ENCODE data around the gene CNTNAP4.

- TF ChIP-seq CTCF (IDR thresholded peaks at IDR 0.05), result no peak
- TF ChIP-seq POLR2A (IDR thresholded peaks at IDR 0.05), result no peak
These were observed 255.2 kb downstream of the CNTNAP4 start for GRCh38 chr16:76532188-76532973.

All from body of pancreas (tissue), 4 donors.